MCF 10A (cell line): ENCODE data around the gene PDE9A. TPM values are rescaled to one million over a fixed set of nuclear protein-coding genes. Genes with fewer than 3 reads are reported as not detected.

Source experiments
- BruUV-seq: library from RNA; stranded (reverse); fragments of 400-500 nt; replicated peaks from 2 replicates; lab custom pipeline; 2021; lab: Mats Ljungman, UMichigan
- CTCF ChIA-PET: fragments of 300-600 bp; sonication (Branson Sonifier 250); formaldehyde crosslinking; extraction: SDS; loops from one replicate; lab custom pipeline; 2021; ENCODE audit warnings: antibody characterized with exemption, inconsistent platforms; lab: Yijun Ruan, JAX
- POLR2A ChIA-PET: fragments of 300-600, 350-650 bp; sonication (Branson Sonifier 250); formaldehyde crosslinking; extraction: SDS; loops from one replicate; lab custom pipeline; 2020; ENCODE audit warnings: antibody characterized with exemption, inconsistent platforms; lab: Yijun Ruan, JAX
- DNase-seq: peaks from one replicate; pipeline ENCODE4 v3.0.0-alpha.2; 2018; ENCODE audit not compliant: unreplicated experiment
- H3K27ac Mint-ChIP-seq: one replicate; pipeline ENCODE4 v1.8.0; 2022; ENCODE audit warnings: mild to moderate bottlenecking, low read depth, mixed read lengths; ENCODE audit not compliant: unreplicated experiment
- H3K27me3 Mint-ChIP-seq: one replicate; pipeline ENCODE4 v1.8.0; 2022; ENCODE audit warnings: mixed read lengths; ENCODE audit not compliant: insufficient read depth, unreplicated experiment
- H3K36me3 Mint-ChIP-seq: one replicate; pipeline ENCODE4 v1.8.0; 2022; ENCODE audit warnings: mild to moderate bottlenecking, moderate library complexity, mixed read lengths; ENCODE audit not compliant: insufficient read depth, unreplicated experiment
- H3K4me1 Mint-ChIP-seq: one replicate; pipeline ENCODE4 v1.8.0; 2022; ENCODE audit warnings: mixed read lengths; ENCODE audit not compliant: insufficient read depth, unreplicated experiment
- H3K4me3 Mint-ChIP-seq: one replicate; pipeline ENCODE4 v1.8.0; 2022; ENCODE audit warnings: mild to moderate bottlenecking, moderate library complexity, mixed read lengths; ENCODE audit not compliant: unreplicated experiment
- H3K9me3 Mint-ChIP-seq: one replicate; pipeline ENCODE4 v1.8.0; 2022; ENCODE audit warnings: mixed read lengths; ENCODE audit not compliant: unreplicated experiment
- intact Hi-C: fragments of 100-400 bp; cut with micrococcal nuclease; formaldehyde crosslinking; loops from 2 replicates; pipeline ENCODE4 v1.14.1; 2022
- total RNA-seq: library from RNA; stranded (reverse); gene quantifications from 2 replicates; pipeline ENCODE4 v1.2.3, GENCODE V29; 2022
- TF ChIP-seq, protein P1 (sequence below): fragments of 200-600 bp; IDR thresholded peaks from one replicate; pipeline ENCODE4 v1.8.0; 2022; ENCODE audit warnings: antibody characterized with exemption, mild to moderate bottlenecking; ENCODE audit not compliant: unreplicated experiment

Gene PDE9A
- total RNA-seq, 1 experiment from 2014 or later, result not detected

DNA sequence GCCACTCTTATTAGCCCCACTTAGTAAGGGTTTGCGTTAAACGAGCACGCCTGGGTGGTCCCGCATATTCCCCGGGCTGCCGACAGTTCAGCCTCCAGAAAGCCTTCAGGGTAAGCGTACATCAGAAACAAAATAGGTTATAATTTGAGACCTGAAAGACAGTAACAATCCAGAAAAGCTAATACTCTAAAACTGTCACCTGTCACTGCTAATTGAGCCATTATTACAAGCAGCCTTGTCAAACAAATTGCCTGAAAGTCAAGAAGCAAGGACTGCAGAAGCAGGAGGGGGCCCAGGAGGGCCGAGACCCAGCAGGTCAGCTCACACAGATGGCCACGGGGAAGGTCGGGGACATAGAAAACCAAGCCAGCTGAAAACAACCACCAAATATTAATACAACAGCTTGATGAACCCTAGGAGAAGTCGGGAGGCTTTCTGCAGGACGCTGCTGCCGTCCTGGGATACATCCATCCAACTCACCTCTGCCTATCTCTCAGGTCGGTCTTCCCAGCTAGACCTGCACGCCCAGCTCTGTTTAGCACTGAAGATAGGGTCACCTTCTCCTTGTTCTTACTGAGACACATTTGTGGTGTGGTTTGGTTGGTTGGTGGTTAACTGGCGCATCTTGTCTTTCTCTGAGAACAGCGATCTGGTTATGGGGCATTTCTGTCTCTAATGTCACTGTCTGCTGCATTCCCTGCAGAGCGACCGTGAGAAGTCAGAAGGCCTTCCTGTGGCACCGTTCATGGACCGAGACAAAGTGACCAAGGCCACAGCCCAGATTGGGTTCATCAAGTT lies 115.1 kb downstream of the PDE9A start:
- no peak for DNase-seq
- peaks cover 47% of the 10 kb centered on the region for H3K27me3 Mint-ChIP-seq
- intact Hi-C loops, result no loop called here
- H3K4me3 Mint-ChIP-seq, result no peak overlapping the region
- TF ChIP-seq, protein P1, sequence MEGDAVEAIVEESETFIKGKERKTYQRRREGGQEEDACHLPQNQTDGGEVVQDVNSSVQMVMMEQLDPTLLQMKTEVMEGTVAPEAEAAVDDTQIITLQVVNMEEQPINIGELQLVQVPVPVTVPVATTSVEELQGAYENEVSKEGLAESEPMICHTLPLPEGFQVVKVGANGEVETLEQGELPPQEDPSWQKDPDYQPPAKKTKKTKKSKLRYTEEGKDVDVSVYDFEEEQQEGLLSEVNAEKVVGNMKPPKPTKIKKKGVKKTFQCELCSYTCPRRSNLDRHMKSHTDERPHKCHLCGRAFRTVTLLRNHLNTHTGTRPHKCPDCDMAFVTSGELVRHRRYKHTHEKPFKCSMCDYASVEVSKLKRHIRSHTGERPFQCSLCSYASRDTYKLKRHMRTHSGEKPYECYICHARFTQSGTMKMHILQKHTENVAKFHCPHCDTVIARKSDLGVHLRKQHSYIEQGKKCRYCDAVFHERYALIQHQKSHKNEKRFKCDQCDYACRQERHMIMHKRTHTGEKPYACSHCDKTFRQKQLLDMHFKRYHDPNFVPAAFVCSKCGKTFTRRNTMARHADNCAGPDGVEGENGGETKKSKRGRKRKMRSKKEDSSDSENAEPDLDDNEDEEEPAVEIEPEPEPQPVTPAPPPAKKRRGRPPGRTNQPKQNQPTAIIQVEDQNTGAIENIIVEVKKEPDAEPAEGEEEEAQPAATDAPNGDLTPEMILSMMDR, result no peak
- no peaks in the 10 kb centered on the region for H3K36me3 Mint-ChIP-seq
- H3K4me1 Mint-ChIP-seq, result no peaks in the 10 kb centered on the region
- ChIA-PET CTCF (interaction anchor here (0.6 kb wide), 1 partner anchor 42 kb away, joined by 3 read pairs; no protein-coding TSS in a partner anchor), POLR2A (no interaction called here)
- BruUV-seq, result no TSS peak
- no peak overlapping the region for H3K27ac Mint-ChIP-seq
- no peaks in the 10 kb centered on the region for H3K9me3 Mint-ChIP-seq

- Mint-ChIP-seq H3K27ac (no peak overlapping the region), H3K4me3 (no peak overlapping the region), H3K9me3 (no peaks in the 10 kb centered on the region), H3K27me3 (peaks cover 43% of the 10 kb centered on the region), H3K36me3 (no peaks in the 10 kb centered on the region), H3K4me1 (no peaks in the 10 kb centered on the region)
- DNase-seq, result no peak
- CTCF ChIA-PET, result interaction anchor here (0.6 kb wide), 1 partner anchor 41 kb away, joined by 3 read pairs; no protein-coding TSS in a partner anchor
- TF ChIP-seq, protein P1, result no peak
- no TSS peak for BruUV-seq
- intact Hi-C loops, result no loop called here
- POLR2A ChIA-PET, result no interaction called here
These were observed 115.9 kb downstream of the PDE9A start for GRCh38 chr21:42769183-42769819.

- no TSS peak for BruUV-seq
- ChIA-PET CTCF (interaction anchor here (2.1 kb wide), 1 partner anchor 12 kb away, joined by 4 read pairs; no protein-coding TSS in a partner anchor), POLR2A (interaction anchor here (0.6 kb wide), 1 partner anchor 137 kb away, joined by 3 read pairs; no protein-coding TSS in a partner anchor)
- Mint-ChIP-seq H3K4me1 (no peaks in the 10 kb centered on the region), H3K9me3 (no peaks in the 10 kb centered on the region), H3K27me3 (peaks cover 37% of the 10 kb centered on the region), H3K27ac (no peak overlapping the region), H3K4me3 (no peak overlapping the region), H3K36me3 (no peaks in the 10 kb centered on the region)
- intact Hi-C loops, result no loop called here
- TF ChIP-seq, protein P1, result no peak
- DNase-seq, result no peak
These were observed 116.6 kb downstream of the PDE9A start for GRCh38 chr21:42769820-42770716.
